Stimulated activated CD8-positive, alpha-beta memory T cell treated with anti-CD3 and anti-CD28 coated beads, Interleukin-4, amount 100 ng/mL, for 24 hours (primary cell): ENCODE data around the gene GOLGA5.
"Not testable (repeated sequence)": the region's sequence is repeated elsewhere in the genome, so short reads cannot be mapped to it uniquely, and the experiment has no call there.

ENCODE experiments used
- DNase-seq: peaks from one replicate; pipeline ENCODE4 v3.0.0-alpha.2; 2020; ENCODE audit warnings: low read depth

GOLGA5 gene, protein sequence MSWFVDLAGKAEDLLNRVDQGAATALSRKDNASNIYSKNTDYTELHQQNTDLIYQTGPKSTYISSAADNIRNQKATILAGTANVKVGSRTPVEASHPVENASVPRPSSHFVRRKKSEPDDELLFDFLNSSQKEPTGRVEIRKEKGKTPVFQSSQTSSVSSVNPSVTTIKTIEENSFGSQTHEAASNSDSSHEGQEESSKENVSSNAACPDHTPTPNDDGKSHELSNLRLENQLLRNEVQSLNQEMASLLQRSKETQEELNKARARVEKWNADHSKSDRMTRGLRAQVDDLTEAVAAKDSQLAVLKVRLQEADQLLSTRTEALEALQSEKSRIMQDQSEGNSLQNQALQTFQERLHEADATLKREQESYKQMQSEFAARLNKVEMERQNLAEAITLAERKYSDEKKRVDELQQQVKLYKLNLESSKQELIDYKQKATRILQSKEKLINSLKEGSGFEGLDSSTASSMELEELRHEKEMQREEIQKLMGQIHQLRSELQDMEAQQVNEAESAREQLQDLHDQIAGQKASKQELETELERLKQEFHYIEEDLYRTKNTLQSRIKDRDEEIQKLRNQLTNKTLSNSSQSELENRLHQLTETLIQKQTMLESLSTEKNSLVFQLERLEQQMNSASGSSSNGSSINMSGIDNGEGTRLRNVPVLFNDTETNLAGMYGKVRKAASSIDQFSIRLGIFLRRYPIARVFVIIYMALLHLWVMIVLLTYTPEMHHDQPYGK

DNA sequence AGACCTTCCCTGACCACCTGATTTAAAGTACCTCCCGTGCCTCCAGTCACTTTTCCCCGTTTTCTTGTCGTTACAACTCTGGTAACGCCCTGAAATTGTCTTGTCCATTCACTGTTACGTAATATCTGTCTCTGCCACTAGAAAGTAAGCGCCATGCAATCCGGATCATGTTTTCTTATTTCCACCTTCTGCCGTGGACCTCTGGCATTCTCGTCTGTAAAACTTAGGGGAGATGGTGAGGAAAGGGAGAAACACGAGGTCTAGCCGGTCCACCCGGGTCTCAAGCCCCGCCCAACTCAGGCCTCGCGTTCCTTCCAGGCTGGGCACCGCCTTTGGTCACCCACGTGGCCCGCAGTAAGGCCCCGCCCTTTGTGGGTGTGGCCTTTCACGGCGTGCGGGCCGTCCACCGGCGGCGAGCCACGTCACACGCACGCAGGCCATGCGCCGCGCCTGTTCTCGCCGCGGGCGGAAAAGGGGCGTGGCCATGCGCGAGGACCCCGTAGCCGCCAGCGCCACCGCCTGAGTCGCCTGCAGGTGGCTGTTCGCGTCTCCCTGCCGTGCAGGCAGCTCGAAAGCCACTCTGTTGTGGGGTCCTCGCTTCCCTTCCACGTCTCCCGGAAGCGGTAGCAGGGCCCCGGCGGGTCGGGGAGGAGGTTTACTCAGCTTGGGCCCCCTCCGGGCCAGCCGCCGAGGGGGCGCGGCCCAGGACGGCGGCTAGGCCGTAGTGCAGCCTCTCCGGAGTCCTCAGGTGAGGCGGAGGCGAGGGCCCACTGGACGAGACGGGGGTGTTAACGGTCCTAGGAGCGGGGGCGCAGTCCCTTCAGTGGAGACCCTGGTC lies at the start of gene GOLGA5:
Gene GOLGA5 (plus strand): TSS at position 597 of the 838 bp plus-strand sequence. CDS start 3,133 bp downstream, outside the sequence.
- DNase-seq, result peak; percentile 96

DNA sequence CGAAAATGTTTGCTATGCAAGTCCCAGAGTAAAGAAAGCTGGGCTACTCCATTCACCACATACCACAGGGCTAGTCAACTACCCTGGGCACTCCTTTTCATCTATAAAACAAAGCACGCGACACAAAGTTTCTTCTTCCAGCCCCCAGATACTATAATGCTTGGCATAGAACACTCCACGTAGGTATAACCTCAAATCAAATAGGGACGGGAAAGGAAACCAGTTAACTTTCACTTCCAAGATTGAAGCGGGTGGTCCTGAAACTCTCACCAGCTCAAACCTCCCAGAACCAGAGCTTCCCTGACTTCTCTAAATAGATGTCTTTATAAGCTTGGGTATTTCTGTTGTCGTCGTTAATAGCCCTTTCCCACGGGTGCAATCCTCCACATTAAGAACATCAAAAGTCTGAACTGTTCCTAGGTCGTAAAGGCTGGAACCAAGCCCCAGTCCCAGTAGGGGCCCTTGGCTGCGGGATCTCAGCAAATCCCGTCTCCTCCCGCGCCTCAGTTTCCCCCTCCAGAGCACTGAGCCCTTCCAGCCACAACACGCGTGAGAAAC lies 46.3 kb upstream of the GOLGA5 start:
- no peak for DNase-seq

DNA sequence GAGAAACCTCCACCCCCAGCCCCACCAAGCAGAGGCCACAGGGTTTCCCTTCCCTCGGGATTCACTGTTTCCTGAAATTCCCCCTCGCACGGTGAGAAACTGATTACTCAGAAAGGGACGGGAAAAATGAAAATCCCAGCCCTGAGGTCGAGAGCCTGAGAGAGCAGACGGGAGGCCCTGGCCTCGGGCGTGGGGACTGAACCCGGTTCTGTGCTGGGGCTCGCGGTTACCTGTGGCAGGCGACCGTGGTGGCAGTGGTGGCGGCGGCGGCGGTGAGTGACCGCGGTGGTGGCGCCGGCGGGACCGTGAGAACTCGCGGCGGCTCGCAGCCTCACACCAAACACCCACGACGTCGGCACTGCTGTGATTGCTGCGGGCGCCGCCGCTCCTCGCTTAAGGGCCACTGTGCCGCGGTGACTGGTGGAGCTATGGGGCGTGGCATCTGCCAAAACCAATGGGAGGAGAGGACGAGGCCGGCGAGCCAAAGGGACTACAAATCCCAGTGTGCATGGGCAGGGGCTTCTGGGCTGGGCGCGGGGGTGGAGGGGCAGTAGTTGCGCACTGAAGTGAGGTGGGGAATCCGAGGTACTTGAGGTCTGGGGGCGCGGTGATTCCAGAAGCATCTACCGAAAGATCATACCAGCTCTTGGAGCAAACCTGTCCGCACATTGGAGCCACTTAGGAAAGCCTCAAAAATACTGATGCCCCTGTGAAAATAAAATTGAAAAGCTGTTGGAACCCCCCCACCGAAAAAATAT lies 45.7 kb upstream of the GOLGA5 start, which contains the start of gene LGMN:
Gene LGMN (minus strand): TSS at position 369 of the 758 bp plus-strand sequence. CDS start 15,841 bp downstream, outside the sequence.
- DNase-seq, result peak; percentile 70

DNA sequence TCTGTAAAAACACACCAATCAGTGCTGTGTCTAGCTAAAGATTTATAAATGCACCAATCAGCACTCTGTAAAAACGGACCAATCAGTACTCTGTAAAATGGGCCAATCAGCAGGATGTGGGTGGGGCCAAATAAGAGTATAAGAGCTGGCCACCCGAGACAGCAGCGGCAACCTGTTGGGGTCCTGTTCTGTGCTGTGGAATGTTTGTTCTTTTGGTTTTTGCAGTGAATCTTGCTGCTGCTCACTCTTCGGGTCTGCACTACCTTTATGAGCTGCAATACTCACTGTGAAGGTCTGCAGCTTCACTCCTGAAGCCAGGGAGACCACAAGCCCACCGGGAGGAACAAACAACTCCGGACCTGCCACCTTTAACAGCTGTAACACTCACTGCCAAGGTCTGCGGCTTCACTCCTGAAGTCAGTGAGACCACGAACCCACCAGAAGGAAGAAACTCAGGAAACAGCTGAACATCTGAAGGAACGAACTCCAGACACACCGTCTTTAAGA lies 43.8 kb upstream of the GOLGA5 start:
- DNase-seq, result peak; percentile 30

DNA sequence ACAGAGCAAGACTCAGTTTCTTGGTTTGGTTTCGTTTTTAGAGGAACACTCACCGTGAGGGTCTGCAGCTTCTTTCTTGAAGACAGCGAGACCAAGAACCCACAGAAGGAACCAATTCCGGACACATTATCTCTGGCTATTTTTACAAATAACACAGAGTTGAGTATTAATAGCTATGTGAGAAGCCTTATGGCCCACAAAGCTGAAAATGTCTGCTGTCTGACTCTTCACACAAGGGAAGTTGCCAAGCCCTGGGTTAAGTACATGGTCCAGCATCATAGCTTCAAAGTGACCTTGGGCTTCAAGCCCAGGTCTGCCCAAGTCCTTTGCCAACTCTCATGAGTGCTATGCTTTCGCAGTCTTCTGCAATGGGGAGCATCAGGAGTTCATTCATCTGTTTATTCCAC lies 43.1 kb upstream of the GOLGA5 start:
- DNase-seq, result no peak

DNA sequence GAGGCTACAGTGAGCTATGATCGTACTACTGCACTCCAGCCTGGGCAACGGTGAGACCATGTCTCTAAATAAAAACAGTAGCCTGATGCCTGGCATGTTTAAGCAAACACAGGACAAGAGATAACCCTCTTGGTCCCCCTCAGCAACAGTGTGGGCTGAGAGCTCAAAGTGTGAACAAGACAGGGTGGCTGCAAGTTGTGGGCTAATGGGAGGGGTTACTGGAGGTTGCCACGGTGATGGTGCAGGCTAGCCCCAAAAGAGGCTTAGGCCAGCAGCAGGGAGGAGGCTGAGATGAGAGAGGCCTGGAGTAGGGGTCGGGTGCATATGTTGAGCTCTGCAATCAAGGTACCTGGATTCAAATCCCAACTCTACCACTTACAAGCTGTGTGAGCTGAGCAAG lies 42.3 kb upstream of the GOLGA5 start:
- DNase-seq, result no peak

DNA sequence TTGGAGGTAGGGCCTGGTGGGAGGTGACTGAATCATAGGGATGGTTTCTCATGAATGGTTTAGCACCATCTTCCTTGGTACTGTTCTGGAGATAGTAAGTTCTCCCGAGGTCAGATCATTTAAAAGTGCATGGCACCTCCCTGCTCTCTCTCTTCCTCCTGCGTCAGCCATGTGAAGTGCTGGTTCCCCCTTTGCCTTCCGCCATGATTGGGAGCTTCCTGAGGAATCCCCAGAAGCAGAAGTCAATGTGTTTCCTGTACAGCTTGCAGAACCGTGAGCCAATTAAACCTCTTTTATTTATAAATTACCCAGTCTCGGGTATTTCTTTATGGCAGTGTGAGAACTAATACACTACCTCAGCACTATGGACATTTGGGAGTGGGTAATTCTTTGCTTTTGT lies 40.9 kb upstream of the GOLGA5 start:
- no peak for DNase-seq

DNA sequence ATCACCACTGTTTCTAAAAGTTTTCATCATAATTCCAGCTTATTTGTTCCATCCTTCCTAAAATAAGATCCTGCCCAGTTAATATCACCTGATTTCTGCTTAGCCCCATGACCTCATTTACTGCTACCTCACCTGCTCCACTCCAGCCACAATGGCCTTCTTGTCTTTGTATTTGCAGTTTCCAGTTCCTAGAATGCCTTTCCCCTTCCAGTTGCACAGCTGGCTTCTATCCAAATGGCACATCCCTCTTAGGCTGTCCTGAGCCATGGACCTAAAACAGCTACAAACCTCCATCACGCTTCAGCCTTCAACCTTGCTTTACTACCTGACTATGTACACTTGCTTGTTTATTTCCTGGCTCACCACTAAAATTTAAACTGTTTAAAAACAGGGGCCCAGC lies 39.1 kb upstream of the GOLGA5 start:
- DNase-seq, result no peak

DNA sequence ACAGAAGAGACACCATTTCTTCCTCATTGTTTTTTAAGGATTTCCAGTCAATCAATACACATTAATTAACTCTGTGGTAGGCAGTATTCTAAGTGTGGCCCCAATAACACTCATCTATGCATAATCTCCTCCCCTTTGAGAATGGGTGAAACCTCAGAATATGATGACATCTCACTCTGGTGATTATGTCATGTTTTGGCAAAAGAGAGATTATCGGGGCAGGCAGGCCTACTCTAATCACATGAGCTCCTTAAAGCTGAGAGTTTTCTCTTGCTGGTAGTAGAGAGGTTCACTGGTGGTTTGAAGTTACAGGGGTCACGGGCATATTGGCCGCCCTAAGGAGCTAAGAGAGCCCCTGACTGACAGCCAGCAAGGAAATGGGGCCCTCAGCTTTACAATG lies 38.6 kb upstream of the GOLGA5 start:
- DNase-seq, result no peak

DNA sequence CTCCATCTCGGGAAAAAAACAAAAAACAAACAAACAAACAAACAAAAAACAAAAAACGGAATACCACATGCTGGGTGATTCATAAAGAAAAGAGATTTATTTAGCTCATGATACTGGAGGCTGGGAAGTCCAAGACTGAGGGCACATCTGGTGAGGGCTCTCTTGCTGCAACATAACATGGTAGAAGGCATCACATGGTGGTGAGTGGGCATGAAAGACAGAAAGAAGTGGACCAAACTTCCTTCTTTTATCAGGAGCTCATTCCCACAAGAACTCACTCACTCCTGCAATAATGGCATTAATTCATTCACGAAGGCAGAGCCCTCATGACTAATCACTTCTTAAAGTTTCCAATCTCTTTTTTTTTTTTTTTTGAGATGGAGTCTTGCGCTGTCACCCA lies 37.7 kb upstream of the GOLGA5 start:
- no peak for DNase-seq

DNA sequence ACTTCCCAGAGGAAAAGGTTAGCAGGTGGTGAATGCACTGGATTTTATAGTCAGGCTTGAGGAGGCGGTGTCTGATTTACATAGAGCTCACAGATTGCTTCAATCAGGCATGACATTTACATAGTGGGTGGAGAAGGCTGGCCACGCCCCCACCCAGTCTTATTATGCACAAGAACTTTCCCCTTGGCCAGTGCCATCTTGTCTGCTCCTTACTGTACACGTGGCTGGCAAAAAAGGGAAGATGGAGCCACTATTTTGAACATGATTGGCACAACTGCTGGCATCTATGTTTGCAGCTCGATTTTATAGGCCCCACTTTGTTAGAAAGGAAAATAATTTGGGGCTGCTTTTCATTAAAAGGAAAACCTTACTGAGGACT lies 34.8 kb upstream of the GOLGA5 start:
- DNase-seq, result no peak

DNA sequence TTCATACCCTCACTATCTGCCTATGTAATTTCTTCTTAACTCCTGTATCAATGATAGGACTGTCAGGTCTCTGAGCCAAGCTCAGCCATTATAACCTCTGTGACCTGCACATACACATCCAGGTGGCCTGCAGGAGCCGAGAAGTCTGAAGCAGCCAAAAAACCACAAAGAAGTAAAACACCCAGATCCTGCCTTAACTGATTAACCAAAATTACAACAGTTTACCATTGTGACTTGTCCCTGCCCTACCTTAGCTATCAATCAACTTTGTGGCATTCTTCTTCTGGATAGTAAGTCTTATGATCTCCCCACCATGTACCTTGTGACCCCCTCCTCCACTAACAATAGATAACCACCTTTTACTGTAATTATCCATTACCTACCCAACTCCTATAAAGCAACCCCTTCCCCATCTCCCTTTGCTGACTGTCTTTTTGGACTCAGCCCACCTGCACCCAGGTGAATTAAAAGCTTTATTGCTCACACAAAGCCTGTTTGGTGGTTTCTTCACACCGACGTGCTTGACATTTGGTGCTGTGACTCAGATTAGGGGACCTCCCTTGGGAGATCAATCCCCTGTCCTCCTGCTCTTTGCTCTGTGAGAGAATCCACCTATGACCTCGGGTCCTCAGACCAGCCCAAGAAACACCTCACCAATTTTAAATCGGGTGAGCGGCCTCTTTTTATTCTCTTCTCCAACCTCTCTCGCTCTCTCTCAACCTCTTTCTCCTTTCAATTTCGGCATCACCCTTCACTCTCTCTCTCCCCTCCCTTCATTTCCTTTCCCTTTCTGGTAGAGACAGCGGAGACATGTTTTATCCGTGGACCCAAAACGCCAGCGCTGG lies 34.2 kb upstream of the GOLGA5 start:
- DNase-seq, result no peak

DNA sequence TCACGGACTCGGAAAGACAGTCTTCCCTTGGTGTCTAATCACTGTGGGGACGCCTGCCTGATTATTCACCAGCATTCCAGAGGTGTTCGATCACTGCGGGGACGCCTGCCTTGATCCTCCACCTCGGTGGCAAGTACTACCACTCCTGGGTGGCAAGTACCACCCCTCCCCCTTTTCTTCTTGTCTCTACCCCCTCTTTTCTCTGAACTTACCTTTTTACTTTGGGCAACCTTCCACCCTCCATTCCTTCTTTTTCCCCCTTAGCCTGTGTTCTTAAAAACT lies 33.6 kb upstream of the GOLGA5 start:
- DNase-seq, result no peak

DNA sequence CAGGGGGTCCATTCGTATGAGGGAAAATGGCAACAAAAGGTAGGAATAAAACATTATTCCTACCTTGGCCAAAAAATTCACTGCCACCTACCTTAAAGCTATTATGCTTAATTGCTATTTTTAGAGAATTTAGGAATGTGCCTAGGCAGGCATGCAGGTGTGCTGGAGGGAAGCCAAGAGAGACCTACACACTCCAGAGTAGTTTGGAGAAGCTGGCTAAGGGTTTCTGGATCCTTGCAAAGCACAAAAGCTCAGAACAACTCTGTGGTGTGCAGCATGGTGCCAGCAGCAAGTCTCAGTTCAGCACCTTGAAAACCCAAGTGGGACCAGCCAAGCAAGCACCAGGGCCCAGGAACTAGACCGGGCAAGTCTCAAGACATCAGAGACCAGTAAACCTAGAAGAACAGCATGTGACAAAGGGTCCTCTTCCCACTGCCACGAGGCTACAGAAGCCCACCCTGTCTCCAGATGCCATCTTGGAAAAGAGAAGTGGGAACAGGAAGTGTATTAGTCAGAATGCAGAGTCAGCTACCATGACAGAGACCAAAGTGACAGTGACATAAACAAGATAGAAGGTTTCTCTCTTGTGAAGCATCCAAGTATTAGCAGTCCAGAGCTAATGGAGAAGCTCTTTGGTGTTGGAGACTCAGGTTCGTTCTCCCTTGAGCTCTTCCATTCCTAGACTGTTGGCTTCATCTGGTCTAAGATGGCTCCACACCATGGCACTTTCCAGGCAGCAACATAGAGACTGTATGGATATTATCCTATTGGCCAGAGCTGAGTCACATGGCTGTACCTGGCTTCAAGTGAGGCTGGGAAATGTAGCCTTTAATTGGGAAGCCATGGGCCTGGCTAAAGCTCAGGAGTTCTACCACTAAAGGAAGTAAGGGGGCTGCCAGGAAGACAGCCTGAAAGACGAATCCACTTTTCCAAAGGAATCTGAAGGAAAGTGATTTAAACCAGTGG lies 30.2 kb upstream of the GOLGA5 start:
- DNase-seq, result not testable (repeated sequence)

DNA sequence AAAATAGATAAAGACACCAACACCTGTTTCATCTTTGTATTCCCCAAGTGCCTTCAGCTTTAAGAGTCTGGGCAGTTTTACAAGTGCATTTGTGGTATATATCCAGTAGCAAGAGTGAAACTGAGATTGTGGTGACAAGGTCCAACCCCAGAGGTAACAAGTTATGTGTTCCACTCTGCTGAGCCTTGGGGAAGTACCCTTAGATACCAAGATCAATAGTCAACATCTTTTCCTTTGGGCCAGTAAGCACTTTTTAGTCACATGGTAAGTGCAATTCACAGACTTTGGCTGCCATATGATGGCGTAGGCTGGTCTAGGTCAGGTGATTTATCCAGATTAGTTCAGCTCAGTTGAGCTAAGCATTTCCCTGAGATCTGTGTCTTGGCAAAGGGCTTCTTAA lies 25.9 kb upstream of the GOLGA5 start:
- not testable (repeated sequence) for DNase-seq

DNA sequence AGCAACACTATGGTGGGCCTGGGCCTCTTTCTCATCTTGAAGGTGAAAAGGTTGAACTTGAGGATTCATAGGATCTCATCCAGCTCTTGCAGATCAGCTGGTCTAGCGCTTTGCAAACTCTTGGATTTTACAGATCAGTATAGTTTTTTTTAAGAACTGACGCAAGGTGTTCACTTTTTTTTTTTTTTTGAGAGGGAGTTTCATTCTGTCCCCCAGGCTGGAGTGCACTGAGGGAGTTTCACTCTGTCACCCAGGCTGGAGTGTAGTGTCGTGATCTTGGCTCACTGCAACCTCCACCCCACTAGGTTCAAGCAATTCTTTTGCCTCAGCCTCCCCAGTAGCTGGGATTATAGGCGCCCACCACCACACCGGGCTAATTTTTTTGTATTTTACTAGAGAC lies 25.3 kb upstream of the GOLGA5 start:
- no peak for DNase-seq

DNA sequence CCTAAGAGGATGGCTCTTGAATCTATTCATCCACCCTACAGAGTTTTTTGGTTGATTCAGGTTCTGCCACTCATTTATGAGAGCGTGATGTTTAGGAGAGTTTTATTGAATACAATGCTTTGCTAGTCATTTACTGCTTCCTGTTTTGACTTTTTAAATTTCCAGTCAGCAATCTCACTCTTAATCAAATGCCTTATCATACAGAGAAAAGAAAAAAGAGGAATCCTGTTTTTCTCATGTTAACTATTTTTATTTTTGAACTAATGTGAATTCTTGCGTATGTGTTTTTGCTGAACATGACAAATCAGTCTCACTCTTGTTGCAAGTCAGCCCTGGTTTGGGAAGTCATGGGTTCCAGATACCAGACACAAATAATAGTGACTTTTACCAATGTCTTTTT lies 23.6 kb upstream of the GOLGA5 start:
- no peak for DNase-seq

DNA sequence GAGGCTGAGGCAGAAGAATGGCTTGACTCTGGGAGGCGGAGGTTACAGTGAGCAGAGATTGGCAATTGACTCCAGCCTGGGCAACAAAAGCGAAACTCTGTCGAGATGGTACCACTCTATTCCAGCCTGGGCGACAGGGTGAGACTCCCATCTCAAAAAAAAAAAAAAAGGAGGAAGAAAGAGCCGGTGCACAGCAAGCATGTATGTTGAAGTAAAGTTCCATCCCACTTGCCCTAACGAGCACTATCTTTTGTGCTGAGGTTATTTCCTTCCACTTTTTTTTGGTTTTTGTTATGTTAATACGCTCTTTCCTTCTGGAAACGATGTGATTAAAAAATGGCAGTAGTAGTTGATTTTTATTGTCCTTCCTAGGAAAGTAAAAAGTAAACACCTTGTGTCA lies 19.5 kb upstream of the GOLGA5 start:
- no peak for DNase-seq

DNA sequence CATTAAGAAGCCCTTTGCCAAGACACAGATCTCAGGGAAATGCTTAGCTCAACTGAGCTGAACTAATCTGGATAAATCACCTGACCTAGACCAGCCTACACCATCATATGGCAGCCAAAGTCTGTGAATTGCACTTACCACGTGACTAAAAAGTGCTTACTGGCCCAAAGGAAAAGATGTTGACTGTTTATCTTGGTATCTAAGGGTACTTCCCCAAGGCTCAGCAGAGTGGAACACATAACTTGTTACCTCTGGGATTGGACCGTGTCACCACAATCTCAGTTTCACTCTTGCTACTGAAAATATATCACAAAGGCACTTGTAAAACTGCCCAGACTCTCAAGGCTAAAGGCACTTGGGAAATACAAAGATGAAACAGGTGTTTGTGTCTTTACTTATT lies 18.8 kb upstream of the GOLGA5 start:
- DNase-seq, result not testable (repeated sequence)
